GM18870 (cell line): Measurements from ENCODE around the gene ERAL1.
"Not testable (repeated sequence)": the region's sequence is repeated elsewhere in the genome, so short reads cannot be mapped to it uniquely, and the experiment has no call there.

Source experiments
- ATAC-seq: cut with Tn5 transposase; IDR thresholded peaks from one replicate; pipeline ENCODE4 v1.9.1; 2021; ENCODE audit warnings: moderate library complexity; ENCODE audit not compliant: unreplicated experiment

The ERAL1 gene

DNA sequence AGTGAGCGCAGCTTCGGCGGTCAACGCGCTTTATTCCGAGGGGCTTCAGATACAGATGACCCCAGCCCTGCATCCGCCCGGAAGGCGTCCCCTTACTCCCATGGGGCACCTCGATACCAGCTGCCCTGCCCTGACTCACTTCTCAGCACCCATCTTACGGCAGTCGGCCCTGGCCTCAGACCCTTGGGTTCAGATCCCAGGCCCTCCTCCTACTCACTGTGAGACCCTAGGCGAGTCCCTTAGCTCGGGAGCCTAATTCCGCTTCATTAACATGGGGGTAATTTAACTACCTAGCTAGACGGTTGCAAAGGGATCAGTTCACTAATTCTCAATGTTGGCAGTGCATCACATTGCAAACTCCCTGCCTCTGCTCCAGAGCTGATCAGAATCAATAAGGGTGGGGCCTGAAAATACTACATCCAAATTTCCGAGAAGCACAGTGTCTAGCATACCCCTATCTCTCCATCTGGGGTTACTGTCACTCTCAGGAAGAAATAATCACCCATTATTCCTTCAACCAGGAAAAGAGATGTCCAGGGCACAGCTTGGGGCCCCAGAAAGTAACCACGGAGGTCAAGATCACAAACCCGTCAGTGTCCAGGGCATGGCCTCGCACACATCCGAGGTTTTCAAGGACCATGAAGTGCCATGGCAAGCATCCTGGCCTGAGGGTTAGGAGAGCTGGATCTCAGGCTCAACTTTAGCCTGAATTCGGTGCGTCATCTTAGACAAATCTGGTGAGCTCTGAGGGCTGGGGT is 43.1 kb downstream of the ERAL1 start:
- no peak for ATAC-seq

DNA sequence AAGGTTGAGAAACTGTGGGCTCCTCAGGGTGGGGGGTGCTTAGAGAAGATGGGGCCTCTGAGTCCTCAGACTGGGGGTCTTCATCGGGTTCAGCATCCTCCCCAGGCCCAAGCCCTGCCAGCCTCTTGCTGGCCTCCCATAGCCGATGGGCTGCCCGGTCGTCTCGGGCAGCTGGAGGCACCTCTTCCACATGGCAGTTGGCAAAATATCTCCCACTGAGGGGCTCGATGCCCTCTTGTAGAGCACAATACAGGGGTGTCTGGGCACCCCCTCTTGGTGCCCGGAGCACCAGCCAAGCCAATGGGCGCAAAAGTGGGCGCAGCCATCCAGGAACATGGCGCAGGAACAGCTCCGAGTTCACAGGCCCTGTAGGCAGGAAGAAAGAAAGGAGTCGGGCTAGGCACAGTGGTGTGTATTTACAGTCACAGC is 43.7 kb downstream of the ERAL1 start:
- no peak for ATAC-seq

DNA sequence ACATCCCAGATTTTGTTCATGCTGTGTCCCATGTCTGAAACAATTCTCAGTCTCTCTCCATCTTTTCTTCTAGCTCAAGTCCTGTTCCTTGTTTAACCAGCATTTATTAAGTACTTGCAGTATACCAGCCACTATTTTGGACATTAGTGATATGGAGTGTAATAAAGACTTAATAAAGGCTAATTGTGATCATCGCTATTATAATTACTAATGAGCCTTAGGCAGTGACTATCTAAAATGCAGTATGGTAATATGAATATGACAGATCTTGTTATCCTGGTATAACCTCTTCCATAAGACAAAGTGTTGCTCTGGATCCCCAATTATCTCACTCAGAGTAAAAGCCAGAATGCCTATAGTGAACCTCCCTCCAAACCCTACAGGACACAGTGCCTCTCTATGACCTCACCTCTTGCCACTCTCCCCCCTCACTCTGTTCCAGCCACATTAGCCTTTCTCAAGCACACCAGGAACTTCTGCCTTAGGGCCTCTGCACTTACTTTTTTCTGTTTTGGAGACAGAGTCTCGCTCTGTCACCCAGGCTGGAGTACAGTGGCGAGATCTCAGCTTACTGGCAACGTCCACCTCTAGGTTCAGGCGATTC is 44.5 kb downstream of the ERAL1 start:
- ATAC-seq: no peak

DNA sequence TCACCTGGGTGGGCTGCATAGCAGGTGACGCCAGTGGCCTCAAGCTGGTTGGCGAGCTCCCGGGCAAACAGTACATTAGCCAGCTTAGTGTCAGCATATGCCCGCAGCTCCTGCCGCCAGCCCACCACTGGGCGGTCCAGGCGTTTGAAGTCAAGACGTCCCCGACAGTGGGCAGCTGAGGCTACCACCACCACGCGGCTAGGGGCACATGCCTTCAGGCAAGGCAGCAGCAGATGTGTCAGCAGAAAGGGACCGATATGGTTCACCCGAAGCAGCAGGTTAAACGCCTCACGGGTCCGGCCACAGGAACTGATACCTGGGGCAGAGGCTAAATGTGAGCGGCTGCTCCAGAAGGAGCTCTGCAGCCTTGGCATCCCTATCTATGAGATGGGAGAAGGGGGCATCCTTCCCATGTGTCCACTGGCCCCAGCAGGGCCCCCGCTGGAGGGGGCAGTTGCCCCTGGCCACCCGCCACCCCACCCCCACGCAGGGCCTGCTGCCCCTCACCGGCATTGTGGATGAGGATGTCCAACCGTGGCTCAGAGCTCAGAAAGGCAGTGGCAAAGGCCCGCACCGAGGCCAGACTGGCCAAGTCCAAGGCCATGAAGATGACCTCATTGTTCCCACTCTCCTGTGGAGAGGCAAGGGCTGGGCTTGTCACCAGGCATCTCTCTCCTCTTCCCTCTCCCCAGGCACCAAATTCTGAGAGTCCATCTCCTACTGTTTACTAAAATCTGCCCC is 46.3 kb downstream of the ERAL1 start:
- ATAC-seq: no peak

DNA sequence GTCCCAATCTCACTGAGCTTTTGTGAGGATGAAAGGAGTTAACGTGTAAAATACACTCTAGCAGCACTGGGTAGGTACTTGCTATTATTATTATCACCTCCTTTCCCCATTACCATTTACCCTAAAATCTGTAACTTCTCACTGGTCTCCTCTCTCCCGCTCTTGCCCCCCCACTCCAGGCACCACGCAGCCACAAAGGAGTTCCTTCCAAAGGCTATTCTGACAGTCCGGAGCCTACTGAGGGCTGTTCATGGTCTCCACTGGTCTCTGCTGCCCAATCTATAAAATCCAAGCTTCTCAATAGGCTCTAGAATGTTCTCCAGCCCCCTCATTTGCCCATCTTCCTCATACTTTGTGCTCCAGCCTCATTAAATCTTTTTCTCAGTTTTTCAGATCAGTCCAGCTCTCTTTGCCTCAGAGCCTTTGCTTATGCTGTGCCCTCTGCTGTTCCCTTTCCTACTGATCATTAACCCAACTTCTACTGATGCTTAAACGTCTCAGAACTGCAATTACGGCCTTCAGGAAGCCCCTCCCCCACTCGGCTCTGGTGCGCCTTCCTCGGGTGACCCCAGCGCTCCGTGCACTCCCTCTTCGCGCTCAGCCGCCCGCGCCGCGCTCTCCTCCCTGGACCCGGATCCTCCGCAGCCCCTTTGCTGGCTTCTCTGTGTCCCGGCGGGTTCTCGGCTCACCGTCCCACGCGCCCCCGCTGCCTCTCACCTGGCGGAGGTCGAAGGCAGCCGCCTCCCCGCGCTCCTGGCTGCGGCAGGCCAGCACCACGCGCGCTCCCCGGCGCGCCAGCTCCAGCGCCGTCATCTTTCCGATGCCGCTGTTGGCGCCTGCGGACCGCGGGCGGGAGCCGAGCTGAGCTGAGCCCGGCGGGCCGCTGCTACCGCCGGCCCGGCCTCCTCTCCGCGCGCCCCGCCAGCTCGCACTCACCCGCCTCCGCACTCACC is 47.3 kb downstream of the ERAL1 start:
- ATAC-seq: no peak

- no peak for ATAC-seq
Measured at GRCh38 chr17:28902819-28903545, 48.2 kb downstream of the ERAL1 start, which contains the start of gene DHRS13. TSS of gene DHRS13 (minus strand) at chr17:28903079. CDS start at chr17:28902944, 135 bp downstream.

DNA sequence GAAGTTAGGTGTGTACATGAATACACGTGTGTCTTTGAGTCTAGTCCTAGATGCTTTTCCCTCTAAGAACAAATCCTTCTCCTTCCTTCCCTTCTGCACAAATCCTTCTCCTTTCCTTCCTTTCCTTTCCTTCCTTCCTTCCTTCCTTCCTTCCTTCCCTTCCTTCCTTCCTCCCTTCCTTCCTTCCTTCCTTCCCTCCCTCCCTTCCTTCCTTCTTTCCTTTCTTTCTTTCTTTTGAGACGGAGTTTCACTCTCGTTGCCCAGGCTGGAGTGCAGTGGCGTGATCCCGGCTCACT is 48.7 kb downstream of the ERAL1 start:
- ATAC-seq: not testable (repeated sequence)

GRCh38 chr17:28904800-28905199 is 50.0 kb downstream of the ERAL1 start:
- ATAC-seq: no peak

DNA sequence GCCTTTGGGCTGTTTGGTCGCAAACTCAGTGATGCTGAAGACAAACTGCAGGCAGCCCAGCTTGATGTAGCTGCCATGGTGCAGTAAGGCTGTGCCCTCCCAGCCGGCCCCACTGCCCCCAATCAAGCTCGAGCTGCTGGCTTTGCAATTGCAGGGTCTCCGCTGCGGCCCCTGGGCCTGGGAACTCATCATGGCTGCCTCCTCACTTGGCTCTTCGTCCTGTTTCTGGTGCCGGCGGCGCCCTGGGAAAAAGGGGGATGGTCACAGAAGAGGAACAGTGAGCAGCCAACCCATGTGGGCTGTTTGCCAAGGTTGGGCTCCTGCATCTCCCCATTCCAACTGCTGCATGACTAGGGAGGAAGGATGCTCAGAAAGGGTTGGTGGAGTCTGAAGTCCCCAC is 51.5 kb downstream of the ERAL1 start:
- no peak for ATAC-seq

GRCh38 chr17:28906706-28907438 is 52.1 kb downstream of the ERAL1 start:
- ATAC-seq: no peak

GRCh38 chr17:28907709-28908475 is 53.1 kb downstream of the ERAL1 start:
- no peak for ATAC-seq

GRCh38 chr17:28908640-28909167 is 53.9 kb downstream of the ERAL1 start:
- no peak for ATAC-seq

- no peak for ATAC-seq
Measured at GRCh38 chr17:28910534-28910933, 55.7 kb downstream of the ERAL1 start.
